Astrocyte of the hippocampus (primary cell): ENCODE measurements around the gene VGLL4.
A peak's percentile ranks its signal among the peaks of the same experiment; 100 is the strongest.

ENCODE experiments used
- DNase-seq: peaks from one replicate; pipeline ENCODE4 v3.0.0; 2011; ENCODE audit warnings: low read depth, low spot score

Gene VGLL4

DNA sequence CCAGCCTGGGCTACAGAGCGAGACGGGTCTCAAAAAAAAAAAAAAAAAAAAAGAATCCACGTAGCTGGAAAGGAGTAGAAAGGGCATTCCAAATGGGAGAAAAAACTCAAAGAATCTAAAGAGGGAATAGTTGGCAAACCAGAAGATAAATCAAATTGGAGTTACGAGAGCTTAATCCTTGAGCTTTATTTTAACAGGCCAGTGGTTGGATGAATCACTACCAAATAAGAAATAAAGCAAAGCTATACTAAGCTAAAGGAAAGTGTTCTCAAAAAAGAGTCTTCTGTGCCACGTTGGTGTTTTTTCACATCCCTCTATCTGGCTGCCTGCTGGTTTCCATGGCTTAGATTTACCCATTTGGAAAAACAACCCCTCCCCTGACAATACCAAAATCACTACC is 14.0 kb downstream of the VGLL4 start:
- DNase-seq = peak; percentile 76

DNA sequence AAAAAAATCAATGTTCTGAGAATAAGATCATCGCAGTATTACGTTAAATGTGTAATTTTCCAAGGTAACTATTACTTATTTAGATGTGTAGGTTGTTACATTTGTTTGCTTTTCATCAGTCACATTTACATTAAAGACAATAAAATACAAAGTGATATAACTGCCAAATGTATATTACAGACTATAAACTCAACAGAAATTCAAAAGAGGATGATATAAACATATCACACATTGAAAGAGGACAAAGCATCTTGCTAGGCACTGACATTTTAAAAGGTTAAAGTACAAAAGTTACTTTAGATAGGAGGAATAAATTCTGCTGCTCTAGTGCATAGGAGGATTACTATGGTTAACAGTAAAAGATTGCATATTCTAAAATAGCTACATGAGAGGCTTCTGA is 16.1 kb downstream of the VGLL4 start:
- no peak for DNase-seq

- peak; percentile 31 for DNase-seq
These were observed 17.6 kb downstream of the VGLL4 start for GRCh38 chr3:11626084-11626463.

GRCh38 chr3:11625376-11626083 is 18.2 kb downstream of the VGLL4 start:
- no peak for DNase-seq

DNA sequence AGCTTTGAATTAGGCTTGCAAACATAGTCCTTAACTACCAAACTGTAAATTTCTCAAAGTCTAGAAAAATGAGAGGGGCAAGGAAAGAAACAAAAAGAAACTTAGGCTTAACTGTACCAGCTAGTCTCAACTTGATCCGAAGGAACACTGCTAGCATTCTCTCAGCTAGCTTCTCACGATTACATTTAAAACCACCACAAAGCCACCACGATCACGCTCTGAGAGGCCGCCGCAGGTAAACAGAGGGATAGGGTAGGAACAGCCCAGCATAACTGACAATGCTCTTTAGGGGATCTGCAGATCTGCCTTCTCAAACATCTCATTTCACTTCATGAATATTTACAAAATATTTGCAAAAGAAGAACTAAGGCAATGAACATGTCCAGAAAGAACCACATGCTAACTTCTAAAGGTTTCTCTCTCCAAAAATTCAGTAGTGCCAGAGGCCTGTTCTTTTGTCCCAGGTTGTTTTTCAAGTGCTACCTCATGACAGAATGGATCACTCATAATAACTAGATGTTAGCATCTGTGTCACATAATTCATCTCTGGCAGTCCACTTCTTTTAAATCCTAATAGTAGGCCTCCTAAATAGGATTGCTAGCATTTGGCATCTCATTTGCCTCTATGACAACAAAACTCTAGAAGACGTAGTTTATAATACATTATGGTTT is 18.9 kb downstream of the VGLL4 start:
- DNase-seq = no peak

GRCh38 chr3:11624161-11624560 is 19.6 kb downstream of the VGLL4 start:
- DNase-seq = no peak

DNA sequence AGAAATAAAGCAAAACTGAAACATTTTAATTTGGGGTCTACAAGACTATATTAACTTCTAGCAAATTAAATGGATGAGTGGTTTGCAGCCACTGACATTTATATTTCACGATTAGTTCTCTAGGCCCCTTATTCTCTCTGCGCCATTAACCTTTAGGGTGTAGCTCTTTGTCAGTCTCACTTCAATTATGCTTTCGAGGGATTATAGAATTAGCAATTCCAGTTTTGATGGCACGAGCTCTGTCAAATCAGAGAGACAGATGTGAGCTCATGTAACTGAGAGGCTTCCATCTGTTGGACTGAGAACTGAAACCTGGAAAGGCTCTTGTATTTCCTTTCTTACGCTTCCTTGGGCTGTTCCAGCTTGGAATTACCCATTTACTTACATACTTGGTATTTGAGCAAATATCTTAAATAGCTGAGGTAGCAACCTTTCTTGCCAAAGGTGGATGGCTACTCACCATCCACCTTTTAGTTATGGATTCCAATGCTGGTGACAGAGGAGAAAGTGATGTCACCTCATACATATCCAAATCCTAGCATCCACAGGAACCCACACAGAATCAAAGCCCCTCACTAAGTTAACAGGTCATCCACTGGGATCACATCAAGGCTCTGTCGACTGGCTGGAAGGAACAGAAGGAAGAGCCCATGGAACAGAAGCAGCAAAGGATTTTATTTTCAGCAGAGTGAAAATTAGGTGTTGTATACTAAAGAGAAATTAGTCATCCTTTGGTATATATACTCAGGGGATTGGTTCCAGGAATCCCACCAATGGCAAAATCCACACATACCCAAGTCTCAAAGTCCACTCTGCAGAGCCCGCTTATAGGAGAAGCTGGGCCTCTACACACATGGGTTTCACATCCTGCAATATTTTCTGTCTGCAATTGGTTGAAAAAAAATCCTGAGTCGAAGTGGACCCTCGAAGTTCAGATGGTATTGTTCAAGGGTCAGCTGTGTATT is 20.8 kb downstream of the VGLL4 start:
- peak; percentile 58 for DNase-seq

DNA sequence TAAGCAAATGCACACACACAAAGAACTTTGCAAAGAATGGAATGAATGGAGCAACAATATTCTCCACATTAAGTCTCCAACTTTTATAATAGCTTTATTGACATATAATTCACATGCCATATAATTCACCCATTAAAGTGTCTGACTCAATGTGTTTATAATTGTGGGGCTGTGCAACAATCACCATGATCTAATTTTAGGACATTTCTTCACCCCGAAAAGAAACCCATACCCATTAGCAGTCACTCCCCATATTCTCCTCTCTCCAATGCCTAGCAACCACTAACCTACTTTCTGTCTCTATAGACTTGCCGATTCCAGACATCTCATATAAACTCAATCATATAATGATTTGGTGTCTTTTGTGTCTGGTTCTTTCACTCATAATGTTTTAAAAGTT is 22.6 kb downstream of the VGLL4 start:
- DNase-seq = no peak

GRCh38 chr3:11619946-11620652 is 23.6 kb downstream of the VGLL4 start:
- no peak for DNase-seq

GRCh38 chr3:11619461-11619860 is 24.3 kb downstream of the VGLL4 start:
- DNase-seq = no peak

GRCh38 chr3:11618904-11619303 is 24.8 kb downstream of the VGLL4 start:
- DNase-seq = peak; percentile 52

DNA sequence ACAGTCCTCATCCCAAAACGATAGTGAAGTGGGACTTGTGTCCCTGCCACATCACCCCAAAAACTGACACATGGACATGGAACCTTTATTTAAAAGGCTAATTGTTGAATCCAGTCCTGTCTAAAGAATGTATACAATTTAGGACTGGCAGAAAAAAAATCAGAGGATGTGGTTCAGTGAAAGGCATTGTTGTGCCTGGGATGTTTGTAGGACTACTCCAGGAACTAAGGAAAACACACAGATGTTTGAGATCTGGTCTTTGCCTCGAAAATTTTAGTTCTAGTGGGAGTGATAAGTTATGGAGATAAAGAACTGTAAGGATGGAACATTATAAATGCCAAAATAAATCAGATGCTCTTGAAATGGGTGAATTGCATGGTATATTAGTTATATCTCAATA is 27.2 kb downstream of the VGLL4 start:
- DNase-seq = no peak

GRCh38 chr3:11613851-11614487 is 29.7 kb downstream of the VGLL4 start:
- DNase-seq = no peak

DNA sequence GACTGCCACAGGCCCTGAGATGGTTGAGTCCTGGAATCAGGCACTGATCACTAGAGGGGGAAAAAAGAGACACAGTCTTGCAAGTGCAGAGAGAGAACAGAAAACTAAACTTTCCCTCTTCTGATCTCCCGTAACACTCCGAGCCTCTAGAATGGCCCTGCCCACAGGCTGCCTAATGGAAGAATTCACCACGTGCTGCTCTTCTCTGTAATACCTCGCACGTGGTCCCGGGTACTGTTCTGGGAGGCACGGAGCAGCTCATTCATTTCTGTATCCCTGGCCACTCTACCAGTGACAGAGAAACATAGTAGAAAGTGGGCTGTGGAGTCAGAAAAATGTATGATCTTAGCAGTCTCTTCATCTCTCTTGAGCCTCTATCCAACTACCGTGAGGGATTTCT is 30.4 kb downstream of the VGLL4 start:
- no peak for DNase-seq

GRCh38 chr3:11612515-11613188 is 31.1 kb downstream of the VGLL4 start:
- DNase-seq = no peak

GRCh38 chr3:11611341-11611799 is 32.3 kb downstream of the VGLL4 start:
- no peak for DNase-seq

DNA sequence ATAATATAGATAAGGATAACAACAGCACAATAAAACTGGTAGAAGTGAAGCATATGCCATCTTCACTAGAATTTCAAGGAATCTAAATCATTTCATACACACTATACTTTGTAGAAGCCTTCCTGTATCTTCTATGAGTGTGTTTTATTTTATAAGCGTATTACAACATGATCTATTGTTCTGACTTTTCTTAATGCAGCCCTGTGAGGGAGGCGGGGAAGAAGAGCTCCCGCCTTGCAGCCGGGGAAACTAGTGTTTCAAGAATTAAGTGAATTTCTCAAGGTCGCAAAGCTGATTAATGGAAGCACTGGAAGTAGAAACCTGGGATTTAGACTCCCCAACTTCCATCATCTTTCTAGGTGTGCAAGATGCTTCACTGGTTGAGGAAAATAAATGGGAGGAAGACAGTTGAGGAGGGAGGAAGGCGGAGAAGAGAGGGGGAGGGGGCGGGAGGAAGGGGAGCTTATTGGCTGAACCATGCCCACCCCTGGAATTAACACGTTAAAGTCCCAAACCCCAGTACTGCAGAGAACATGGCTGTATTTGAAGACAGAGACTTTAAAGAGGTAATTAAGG is 32.9 kb downstream of the VGLL4 start:
- DNase-seq = no peak

DNA sequence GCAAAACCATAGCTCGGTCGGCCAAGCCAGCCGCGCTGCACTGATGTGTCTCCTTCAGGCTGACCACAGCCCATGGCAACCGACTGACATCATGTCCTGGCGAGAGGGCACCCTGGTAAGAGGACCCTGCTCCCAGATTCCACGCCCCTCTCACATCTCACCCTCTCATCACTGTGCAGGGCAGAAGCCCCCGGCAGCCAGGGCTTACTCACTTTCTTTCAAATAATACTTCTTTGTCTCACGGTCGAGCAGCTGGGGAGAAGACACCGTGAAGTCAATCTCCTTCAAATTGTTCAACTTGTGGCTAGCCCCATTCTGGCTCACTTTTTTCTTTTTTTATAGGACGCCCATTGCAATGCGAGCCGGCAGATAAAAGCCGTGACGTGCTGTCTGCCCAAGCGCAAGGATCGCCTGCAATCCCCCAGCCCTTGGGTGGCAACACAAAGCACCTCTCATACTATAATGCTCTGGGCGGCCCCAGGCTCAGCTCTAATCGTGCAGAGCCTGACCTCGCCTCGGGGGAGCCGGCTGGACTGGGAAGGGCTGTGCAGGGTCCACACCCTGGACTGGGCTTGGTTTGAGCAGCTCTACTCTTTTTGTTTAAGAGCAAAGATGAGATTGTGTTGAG is 33.6 kb downstream of the VGLL4 start:
- peak; percentile 94 for DNase-seq

GRCh38 chr3:11609481-11609880 is 34.2 kb downstream of the VGLL4 start:
- DNase-seq = no peak

DNA sequence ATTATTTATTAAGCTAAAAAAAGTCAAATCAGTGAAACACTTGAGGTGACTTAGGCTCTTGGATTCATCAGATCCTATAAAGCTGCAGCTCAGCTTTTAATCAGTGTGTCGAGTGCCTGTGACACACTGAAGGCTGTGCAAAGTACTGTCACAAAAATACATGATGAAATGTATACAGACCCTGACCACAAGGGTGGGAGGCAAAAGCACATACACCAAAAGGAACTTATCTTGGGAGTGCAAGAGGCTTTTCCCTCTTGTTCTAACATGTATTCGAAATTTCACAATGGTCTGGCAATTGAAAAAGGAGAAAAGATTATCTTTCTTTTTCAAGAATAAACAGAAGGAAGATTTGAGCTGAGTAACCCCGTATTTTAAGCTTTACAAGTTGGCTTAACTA is 35.9 kb downstream of the VGLL4 start:
- no peak for DNase-seq
